CD14-positive monocyte (primary cell): ENCODE data around the gene ALPI. TPM values are rescaled to one million over a fixed set of nuclear protein-coding genes. Genes with fewer than 3 reads are reported as not detected.

Source experiments
- DNase-seq, 3 donors: peaks; one replicate each; pipeline ENCODE4 v3.0.0-alpha.2; 2011 to 2022
- H2AFZ ChIP-seq: 2 replicates; pipeline ENCODE4 v1.6.0; 2012; ENCODE audit warnings: mild to moderate bottlenecking, low read depth, low read length, inconsistent platforms; ENCODE audit not compliant: insufficient read depth, poor library complexity, severe bottlenecking
- H3K27ac ChIP-seq, 2 donors: 1 replicate in 1 of 2; 2 replicates in 1 of 2; pipeline ENCODE4 v1.5.1; 2012 to 2013; ENCODE audit warnings: low read length in 2 of 2, control low read depth in 1 of 2, inconsistent platforms in 1 of 2, low read depth in 1 of 2, mild to moderate bottlenecking in 1 of 2
- H3K27me3 ChIP-seq, 2 donors: one replicate each; pipeline versions ENCODE4 v1.6.0 to v1.6.1; 2011 to 2013; ENCODE audit warnings: low read length in 2 of 2; ENCODE audit not compliant: control insufficient read depth in 2 of 2, insufficient read depth in 2 of 2
- H3K36me3 ChIP-seq, 2 donors: replicated peaks in 1 of 2; 1 replicate in 1 of 2; 2 replicates in 1 of 2; pipeline versions ENCODE4 v1.5.1 to v1.6.1; 2012 to 2013; ENCODE audit warnings: low read length in 2 of 2, control low read depth in 1 of 2, inconsistent platforms in 1 of 2, mild to moderate bottlenecking in 1 of 2; ENCODE audit not compliant: insufficient read depth in 2 of 2, control insufficient read depth in 1 of 2
- H3K4me1 ChIP-seq, 2 donors: 1 replicate in 1 of 2; 2 replicates in 1 of 2; pipeline versions ENCODE4 v1.5.1 to v1.6.1; 2012 to 2013; ENCODE audit warnings: low read length in 2 of 2, control low read depth in 1 of 2, inconsistent platforms in 1 of 2, mild to moderate bottlenecking in 1 of 2, moderate library complexity in 1 of 2; ENCODE audit not compliant: insufficient read depth in 2 of 2, control insufficient read depth in 1 of 2
- H3K4me2 ChIP-seq: replicated peaks from 2 replicates; pipeline ENCODE3; 2012; ENCODE audit warnings: low read length, moderate library complexity, mild to moderate bottlenecking; ENCODE audit not compliant: poor library complexity, severe bottlenecking; ENCODE audit errors: extremely low read depth
- H3K4me3 ChIP-seq, 3 experiments: fragments of 200-600 bp in 1 of 3; sonication (generic) in 1 of 3; replicated peaks in 1 of 3; 1 replicate in 2 of 3; 2 replicates in 1 of 3; pipeline ENCODE4 v1.5.1; 2011 to 2013; ENCODE audit warnings: low read length in 3 of 3, mild to moderate bottlenecking in 3 of 3, control low read depth in 2 of 3, low read depth in 2 of 3, inconsistent platforms in 1 of 3, moderate library complexity in 1 of 3
- H3K79me2 ChIP-seq: 2 replicates; pipeline ENCODE4 v1.6.0; 2012; ENCODE audit warnings: mild to moderate bottlenecking, control low read depth, inconsistent platforms, low read length, moderate library complexity; ENCODE audit not compliant: insufficient read depth
- H3K9ac ChIP-seq: 2 replicates; pipeline ENCODE4 v1.6.0; 2017; ENCODE audit warnings: low read length, mild to moderate bottlenecking; ENCODE audit not compliant: insufficient read depth, poor library complexity, severe bottlenecking
- H3K9me3 ChIP-seq, 2 donors: replicated peaks in 1 of 2; 1 replicate in 1 of 2; 2 replicates in 1 of 2; pipeline versions ENCODE4 v1.5.1 to v1.6.1; 2012 to 2013; ENCODE audit warnings: low read length in 2 of 2, control low read depth in 1 of 2; ENCODE audit not compliant: control insufficient read depth in 1 of 2, insufficient read depth in 1 of 2
- H4K20me1 ChIP-seq: 2 replicates; pipeline ENCODE4 v1.6.0; 2012; ENCODE audit warnings: mild to moderate bottlenecking, low read length, control low read depth, moderate library complexity; ENCODE audit not compliant: insufficient read depth
- H3K27ac Mint-ChIP-seq, 7 donors: one replicate each; pipeline ENCODE4 v1.8.0; 2020; ENCODE audit warnings: mild to moderate bottlenecking in 7 of 7, mixed read lengths in 7 of 7, moderate library complexity in 6 of 7, inconsistent platforms in 2 of 7
- H3K27me3 Mint-ChIP-seq, 3 donors: one replicate each; pipeline ENCODE4 v1.8.0; 2021 to 2022; ENCODE audit warnings: low read depth in 3 of 3, mild to moderate bottlenecking in 3 of 3, mixed read lengths in 3 of 3, moderate library complexity in 3 of 3, inconsistent platforms in 1 of 3
- H3K36me3 Mint-ChIP-seq, 2 donors: one replicate each; pipeline ENCODE4 v1.8.0; 2020; ENCODE audit warnings: mixed read lengths in 2 of 2, inconsistent platforms in 1 of 2, mild to moderate bottlenecking in 1 of 2
- H3K4me1 Mint-ChIP-seq: one replicate; pipeline ENCODE4 v1.8.0; 2020; ENCODE audit warnings: mild to moderate bottlenecking, mixed read lengths
- H3K4me3 Mint-ChIP-seq, 2 donors: one replicate each; pipeline ENCODE4 v1.8.0; 2020; ENCODE audit warnings: mild to moderate bottlenecking in 2 of 2, mixed read lengths in 2 of 2, moderate library complexity in 1 of 2
- H3K9me3 Mint-ChIP-seq, 7 donors: one replicate each; pipeline ENCODE4 v1.8.0; 2020 to 2022; ENCODE audit warnings: mixed read lengths in 7 of 7, mild to moderate bottlenecking in 6 of 7, moderate library complexity in 6 of 7, inconsistent platforms in 2 of 7
- CTCF ChIP-seq: fragments of 200-600 bp; IDR thresholded peaks from one replicate; pipeline ENCODE4 v1.8.0; 2022; ENCODE audit warnings: antibody characterized with exemption, mild to moderate bottlenecking
- WGBS: methylation state at CpG from one replicate; pipeline ENCODE4 v1.1.5; 2013; ENCODE audit warnings: missing lambda C conversion rate; ENCODE audit not compliant: insufficient coverage; 5-methylcytosine and 5-hydroxymethylcytosine counted together
- intact Hi-C, 2 donors: fragments of 100-400 bp; cut with micrococcal nuclease; formaldehyde crosslinking; loops; one replicate each; pipeline versions ENCODE4 v1.15.0 to v1.15.1; 2023
- polyA plus RNA-seq, 3 donors: library from polyadenylated mRNA; depleted of rRNA in 1 of 3; unstranded in 2 of 3; stranded (reverse) in 1 of 3; fragments of 300-500 nt in 2 of 3; fragments of >200 nt in 1 of 3; fragmentation: Illumina TruSeq in 2 of 3; gene quantifications; 1 replicate in 2 of 3; 2 replicates in 1 of 3; pipeline ENCODE4 v1.2.3, GENCODE V29; 2012 to 2021

The ALPI gene
- polyA plus RNA-seq, 3 donors: not detected

GRCh38 chr2:232479341-232480200, 23.6 kb downstream of the ALPI start:
- Histone ChIP-seq H3K4me1 (no peaks in the 10 kb centered on the region), H3K27ac (no peak overlapping the region), H3K36me3 (no peaks in the 10 kb centered on the region), H3K79me2 (no peaks in the 10 kb centered on the region), H3K4me3 (no peak overlapping the region), H3K27me3 (peaks cover 0 to 7% of the 10 kb centered on the region in 2 donors), H3K9me3 (no peaks in the 10 kb centered on the region), H4K20me1 (no peaks in the 10 kb centered on the region), H2AFZ (no peak overlapping the region), H3K9ac (no peak overlapping the region), H3K4me2 (no peak overlapping the region)
- H3K36me3 Mint-ChIP-seq: no peaks in the 10 kb centered on the region
- DNase-seq: no peak
- H3K4me1 Mint-ChIP-seq: no peaks in the 10 kb centered on the region
- TF ChIP-seq CTCF: no peak
- H3K9me3 Mint-ChIP-seq: no peaks in the 10 kb centered on the region
- 83% methylated on average over 17 of the region's 21 CpGs for WGBS
- peak overlapping the region in 1 of 7 donors; percentile 25 for H3K27ac Mint-ChIP-seq
- no peak overlapping the region for H3K4me3 Mint-ChIP-seq
- peaks cover 13 to 20% (median 14%) of the 10 kb centered on the region in 3 donors for H3K27me3 Mint-ChIP-seq
- intact Hi-C loops: no loop called here

GRCh38 chr2:232480201-232481190, 24.5 kb downstream of the ALPI start:
- Histone ChIP-seq H2AFZ (no peak overlapping the region), H3K27ac (no peak overlapping the region), H3K27me3 (peaks cover 0 to 16% of the 10 kb centered on the region in 2 donors), H4K20me1 (no peaks in the 10 kb centered on the region), H3K4me1 (no peaks in the 10 kb centered on the region), H3K9ac (no peak overlapping the region), H3K4me2 (no peak overlapping the region), H3K9me3 (no peaks in the 10 kb centered on the region), H3K4me3 (no peak overlapping the region), H3K36me3 (no peaks in the 10 kb centered on the region), H3K79me2 (no peaks in the 10 kb centered on the region)
- H3K4me3 Mint-ChIP-seq: no peak overlapping the region
- 84% methylated on average over 15 of the region's 26 CpGs for WGBS
- no peaks in the 10 kb centered on the region for H3K4me1 Mint-ChIP-seq
- H3K9me3 Mint-ChIP-seq: peaks cover 0 to 3% (median 0%) of the 10 kb centered on the region in 7 donors
- H3K27ac Mint-ChIP-seq: no peak overlapping the region
- TF ChIP-seq CTCF: no peak
- H3K36me3 Mint-ChIP-seq: no peaks in the 10 kb centered on the region
- H3K27me3 Mint-ChIP-seq: peaks cover 20 to 23% (median 21%) of the 10 kb centered on the region in 3 donors
- no peak for DNase-seq
- intact Hi-C loops: no loop called here
